GM21529 (cell line): ENCODE data around the gene FTL.
A peak's percentile ranks its signal among the peaks of the same experiment; 100 is the strongest.
"Not testable (repeated sequence)": the region's sequence is repeated elsewhere in the genome, so short reads cannot be mapped to it uniquely, and the experiment has no call there.

Experiments
- ATAC-seq: cut with Tn5 transposase; IDR thresholded peaks from one replicate; pipeline ENCODE4 v1.9.1; 2021; ENCODE audit not compliant: unreplicated experiment

Gene FTL

GRCh38 chr19:48965040-48965805, at the start of gene FTL:
TSS of gene FTL (plus strand) at chr19:48965309. CDS start at chr19:48965508, 199 bp downstream.
- ATAC-seq = peak; percentile 48

- no peak for ATAC-seq
Measured at GRCh38 chr19:48915757-48916156, 49.4 kb upstream of the FTL start.

GRCh38 chr19:48918071-48918470, 47.0 kb upstream of the FTL start:
- ATAC-seq = no peak

- ATAC-seq = no peak
Measured at GRCh38 chr19:48918801-48919247, 46.3 kb upstream of the FTL start.

GRCh38 chr19:48919271-48919670, 45.8 kb upstream of the FTL start:
- not testable (repeated sequence) for ATAC-seq

GRCh38 chr19:48920949-48921348, 44.2 kb upstream of the FTL start:
- no peak for ATAC-seq

GRCh38 chr19:48921721-48922500, 43.2 kb upstream of the FTL start:
- no peak for ATAC-seq

GRCh38 chr19:48922548-48923490, 42.3 kb upstream of the FTL start:
- no peak for ATAC-seq

GRCh38 chr19:48925240-48925843, 39.8 kb upstream of the FTL start:
- ATAC-seq = no peak

GRCh38 chr19:48925890-48926289, 39.2 kb upstream of the FTL start:
- ATAC-seq = not testable (repeated sequence)

- no peak for ATAC-seq
Measured at GRCh38 chr19:48926909-48927308, 38.2 kb upstream of the FTL start.

GRCh38 chr19:48927692-48928091, 37.4 kb upstream of the FTL start:
- not testable (repeated sequence) for ATAC-seq

GRCh38 chr19:48928164-48929025, 36.7 kb upstream of the FTL start:
- no peak for ATAC-seq

GRCh38 chr19:48933382-48933932, 31.7 kb upstream of the FTL start, which contains the start of gene DHDH:
TSS of gene DHDH (plus strand) at chr19:48933699. CDS start at chr19:48933722, 23 bp downstream.
- ATAC-seq = peak; percentile 68

- no peak for ATAC-seq
Measured at GRCh38 chr19:48934837-48935236, 30.3 kb upstream of the FTL start.

GRCh38 chr19:48935864-48936263, 29.2 kb upstream of the FTL start:
- ATAC-seq = no peak

- ATAC-seq = no peak
Measured at GRCh38 chr19:48938256-48938655, 26.9 kb upstream of the FTL start.

- no peak for ATAC-seq
Measured at GRCh38 chr19:48940902-48941301, 24.2 kb upstream of the FTL start.

GRCh38 chr19:48943081-48943480, 22.0 kb upstream of the FTL start:
- no peak for ATAC-seq
